Peyer's patch (tissue), 4 donors: ENCODE measurements around the gene TLR10. TPM values are rescaled to one million over a fixed set of nuclear protein-coding genes. Genes with fewer than 3 reads are reported as not detected.
"Not testable (repeated sequence)": the region's sequence is repeated elsewhere in the genome, so short reads cannot be mapped to it uniquely, and the experiment has no call there.

Experiments
- DNase-seq, 3 donors: peaks; one replicate each; pipeline ENCODE4 v3.0.0-alpha.2; 2017 to 2019
- H3K27ac ChIP-seq, 4 donors: fragments of 200-600 bp; sonication (generic); one replicate each; pipeline ENCODE4 v1.5.1; 2016 to 2019
- H3K27me3 ChIP-seq, 2 donors: fragments of 200-600 bp; sonication (generic); one replicate each; pipeline ENCODE4 v1.5.1; 2019
- H3K36me3 ChIP-seq, 3 donors: fragments of 200-600 bp; sonication (generic); one replicate each; pipeline ENCODE4 v1.5.1; 2016 to 2019
- H3K4me1 ChIP-seq, 4 donors: fragments of 200-600 bp; sonication (generic); one replicate each; pipeline ENCODE4 v1.5.1; 2016 to 2019
- H3K4me3 ChIP-seq, 4 donors: fragments of 200-600 bp; sonication (generic); 1 replicate in 3 of 4; 2 replicates in 1 of 4; pipeline ENCODE4 v1.5.1; 2016 to 2019; ENCODE audit warnings: mild to moderate bottlenecking in 1 of 4
- H3K9me3 ChIP-seq, 4 donors: fragments of 200-600 bp; sonication (generic); one replicate each; pipeline ENCODE4 v1.5.1; 2016 to 2019; ENCODE audit warnings: mild to moderate bottlenecking in 1 of 4
- CTCF ChIP-seq, 6 experiments: fragments of 450-650 bp in 4 of 6; fragments of 200-600 bp in 2 of 6; sonication (generic) in 1 of 6; IDR thresholded peaks; one replicate each; pipeline ENCODE4 v1.5.1; 2017 to 2019; ENCODE audit warnings: antibody characterized with exemption in 6 of 6, mild to moderate bottlenecking in 3 of 6, moderate library complexity in 1 of 6
- POLR2A ChIP-seq, 2 donors: fragments of 450-650 bp; IDR thresholded peaks; one replicate each; pipeline ENCODE4 v1.5.1; 2017; ENCODE audit warnings: antibody characterized with exemption in 2 of 2, mild to moderate bottlenecking in 2 of 2, moderate library complexity in 2 of 2
- total RNA-seq, 4 donors: library from RNA; depleted of rRNA; stranded (reverse); fragments of >200 nt; gene quantifications; one replicate each; pipeline ENCODE4 v1.1.0, GENCODE V29; 2016

The TLR10 gene
- total RNA-seq, 4 donors from 2014 or later, result 2.0 to 37.1 TPM; not detected in 2

- TF ChIP-seq CTCF (IDR thresholded peaks at IDR 0.05) (no peak), POLR2A (IDR thresholded peaks at IDR 0.05) (no peak)
- DNase-seq, result no peak
Measured at GRCh38 chr4:38775326-38775725, 7.5 kb downstream of the TLR10 start.

DNA sequence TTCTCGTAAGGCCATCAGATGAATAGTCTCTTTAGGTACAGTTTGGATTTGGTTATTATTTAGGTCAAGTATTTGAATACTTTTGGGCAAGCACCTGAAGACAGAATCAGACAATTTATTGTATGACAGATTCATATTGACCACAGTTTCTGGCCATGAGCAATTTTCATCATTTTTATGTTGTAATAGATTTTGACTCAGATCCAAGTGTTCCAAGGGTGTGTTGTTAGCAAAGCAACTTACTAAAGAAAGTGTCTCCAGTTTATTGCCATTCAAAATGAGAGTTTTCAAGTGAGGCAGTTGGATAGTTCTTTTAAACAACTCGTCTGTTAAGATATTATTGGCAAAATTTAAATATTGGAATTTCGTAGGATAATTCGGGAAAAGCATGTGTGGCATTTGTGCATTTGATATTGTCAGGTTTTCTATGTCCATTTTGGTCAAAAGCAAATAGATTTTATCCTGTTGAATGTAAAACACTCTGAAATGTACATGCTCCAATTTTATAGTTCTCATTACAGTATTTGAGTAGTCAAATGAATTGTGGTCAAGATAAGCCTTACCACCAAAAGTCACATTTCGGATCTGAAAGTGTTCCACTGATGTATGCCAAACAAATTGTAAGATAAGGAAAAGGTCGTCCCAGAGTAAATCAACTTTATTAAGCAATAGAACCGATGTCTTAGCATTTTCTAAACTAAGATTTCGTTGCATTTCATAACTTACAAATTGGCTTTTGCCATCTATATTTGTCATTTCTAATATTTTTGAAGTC lies 8.4 kb downstream of the TLR10 start:
- TF ChIP-seq CTCF (IDR thresholded peaks at IDR 0.05) (no peak), POLR2A (IDR thresholded peaks at IDR 0.05) (no peak)
- no peaks in the 10 kb centered on the region for H3K27me3 ChIP-seq

More at GRCh38 chr4:38775326-38775725, 7.5 kb downstream of the TLR10 start:
- Histone ChIP-seq H3K36me3 (no peaks in the 10 kb centered on the region), H3K27ac (no peak overlapping the region), H3K9me3 (no peaks in the 10 kb centered on the region), H3K27me3 (no peaks in the 10 kb centered on the region), H3K4me1 (no peaks in the 10 kb centered on the region), H3K4me3 (no peak overlapping the region)

DNA sequence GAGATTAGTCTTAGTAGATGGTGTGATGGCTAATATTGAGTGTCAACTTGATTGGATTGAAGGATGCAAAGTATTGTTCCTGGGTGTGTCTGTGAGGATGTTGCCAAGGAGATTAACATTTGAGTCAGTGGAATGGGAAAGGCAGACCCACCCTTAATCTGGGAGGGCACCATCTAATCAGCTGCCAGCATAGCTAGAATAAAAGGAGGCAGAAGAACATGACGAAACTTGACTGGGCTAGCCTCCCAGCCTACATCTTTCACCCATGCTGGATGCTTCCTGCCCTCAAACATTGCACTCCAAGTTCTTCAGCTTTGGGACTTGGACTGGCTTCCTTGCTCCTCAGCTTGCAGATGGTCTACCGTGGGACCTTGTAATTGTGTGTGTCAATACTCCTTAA lies 12.5 kb downstream of the TLR10 start:
- not testable (repeated sequence) for H3K36me3 ChIP-seq, H3K4me1 ChIP-seq, H3K27me3 ChIP-seq, DNase-seq, H3K9me3 ChIP-seq, H3K4me3 ChIP-seq
- H3K27ac ChIP-seq, result peak overlapping the region in 1 of 4 donors; percentile 11

More for the DNA sequence above, 8.4 kb downstream of the TLR10 start:
- Histone ChIP-seq H3K4me3 (no peak overlapping the region), H3K36me3 (no peaks in the 10 kb centered on the region), H3K27ac (no peak overlapping the region), H3K4me1 (no peaks in the 10 kb centered on the region), H3K9me3 (no peaks in the 10 kb centered on the region)
- no peak for DNase-seq

GRCh38 chr4:38769857-38770256 lies 12.9 kb downstream of the TLR10 start:
- H3K9me3 ChIP-seq, result no peaks in the 10 kb centered on the region
- TF ChIP-seq CTCF (IDR thresholded peaks at IDR 0.05), result no peak
- no peak for TF ChIP-seq POLR2A (IDR thresholded peaks at IDR 0.05)
- peak overlapping the region in 1 of 4 donors; percentile 11 for H3K27ac ChIP-seq
- no peaks in the 10 kb centered on the region for H3K27me3 ChIP-seq
- H3K4me1 ChIP-seq, result no peaks in the 10 kb centered on the region
- no peaks in the 10 kb centered on the region for H3K36me3 ChIP-seq
- DNase-seq, result no peak
- no peak overlapping the region for H3K4me3 ChIP-seq

DNA sequence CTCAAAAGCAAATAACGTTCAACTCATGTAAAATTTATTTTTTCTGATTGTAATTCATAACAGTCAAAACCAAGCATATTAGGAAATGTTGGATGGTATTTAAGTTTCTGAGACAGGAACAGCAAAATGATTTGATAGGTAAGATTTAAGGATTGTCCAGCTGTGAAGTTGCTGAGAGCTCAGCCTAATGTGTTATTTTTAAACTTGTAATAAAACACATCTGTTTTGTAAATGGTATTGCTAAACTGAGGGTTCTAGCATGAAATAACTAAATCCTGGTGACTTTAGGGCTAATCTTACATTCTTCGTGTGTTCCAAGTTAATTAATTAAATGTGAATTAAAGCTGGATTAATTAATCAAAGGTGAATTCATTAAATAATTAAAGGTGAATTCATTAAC lies 13.3 kb downstream of the TLR10 start:
- Histone ChIP-seq H3K27me3 (no peaks in the 10 kb centered on the region), H3K4me1 (no peaks in the 10 kb centered on the region), H3K36me3 (no peaks in the 10 kb centered on the region), H3K4me3 (no peak overlapping the region), H3K27ac (peak overlapping the region in 1 of 4 donors; percentile 11), H3K9me3 (no peaks in the 10 kb centered on the region)
- no peak for DNase-seq
- TF ChIP-seq CTCF (IDR thresholded peaks at IDR 0.05) (no peak), POLR2A (IDR thresholded peaks at IDR 0.05) (no peak)

DNA sequence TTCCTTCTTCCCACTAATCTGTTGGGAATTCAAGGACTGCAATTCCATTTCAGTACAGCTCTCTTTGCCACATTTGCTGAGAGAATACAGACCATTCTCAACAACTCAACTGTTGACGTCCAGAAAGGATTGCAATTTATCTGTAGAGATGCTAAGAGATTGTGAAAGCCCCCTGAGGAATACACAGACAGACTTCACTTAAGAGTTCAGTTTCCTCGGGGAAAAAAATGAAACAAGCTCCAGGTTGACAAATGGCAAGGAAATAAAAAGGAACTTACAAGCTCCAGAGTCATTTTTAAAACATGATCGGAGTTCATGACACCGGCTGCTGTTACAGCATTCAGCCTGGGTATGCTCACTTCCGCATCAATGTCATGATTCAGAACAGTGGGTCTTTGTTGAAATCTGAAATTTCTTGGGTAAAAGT lies 13.8 kb downstream of the TLR10 start:
- TF ChIP-seq CTCF (IDR thresholded peaks at IDR 0.05) (no peak), POLR2A (IDR thresholded peaks at IDR 0.05) (no peak)

DNA sequence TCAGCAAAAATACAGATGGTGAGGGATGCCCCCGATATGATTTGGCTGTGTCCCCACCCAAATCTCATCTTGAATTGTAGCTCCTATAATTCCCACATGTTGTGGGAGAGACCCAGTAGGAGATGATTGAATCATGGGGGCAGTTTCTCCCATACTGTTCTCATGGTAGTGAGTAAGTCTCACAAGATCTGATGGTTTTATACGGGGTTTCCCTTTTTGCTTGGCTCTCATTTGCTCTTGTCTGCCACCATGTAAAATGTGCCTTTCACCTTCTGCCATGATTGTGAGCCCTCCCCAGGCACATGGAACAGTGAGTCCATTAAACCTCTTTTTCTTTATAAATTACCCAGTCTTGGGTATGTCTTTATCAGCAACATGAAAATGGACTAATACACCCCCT lies 15.8 kb downstream of the TLR10 start:
- H3K27ac ChIP-seq, H3K9me3 ChIP-seq, H3K4me3 ChIP-seq, DNase-seq, H3K36me3 ChIP-seq, H3K27me3 ChIP-seq, H3K4me1 ChIP-seq: not testable (repeated sequence)

More for the DNA sequence above, 13.8 kb downstream of the TLR10 start:
- no peaks in the 10 kb centered on the region for H3K9me3 ChIP-seq
- H3K27ac ChIP-seq, result peak overlapping the region in 1 of 4 donors; percentile 11
- no peaks in the 10 kb centered on the region for H3K4me1 ChIP-seq
- no peak for DNase-seq
- no peaks in the 10 kb centered on the region for H3K36me3 ChIP-seq
- no peaks in the 10 kb centered on the region for H3K27me3 ChIP-seq
- no peak overlapping the region for H3K4me3 ChIP-seq
